HG03039 (cell line): ENCODE data around the gene ISL1.

Experiments
- ATAC-seq: cut with Tn5 transposase; IDR thresholded peaks from one replicate; pipeline ENCODE4 v1.9.1; 2021; ENCODE audit warnings: mild to moderate bottlenecking, moderate library complexity; ENCODE audit not compliant: unreplicated experiment

Gene ISL1

GRCh38 chr5:51439232-51439631 is 56.0 kb downstream of the ISL1 start:
- ATAC-seq: no peak
